ENCODE data around the gene AUNIP. TPM values are rescaled to one million over a fixed set of nuclear protein-coding genes. Genes with fewer than 3 reads are reported as not detected.

AUNIP gene
- total RNA-seq, 2 experiments from 2014 or later, result 7.8 to 10.1 TPM

GRCh38 chr1:25810341-25811299, 48.6 kb downstream of the AUNIP start:
- DNase-seq, result peak; percentile 85
- CTCF ChIA-PET, result interaction anchor here (0.8 to 3.6 kb wide), 12 partner anchors 10 to 364 kb away, joined by 3 to 19 read pairs (median 5); partner anchors contain the start of gene SELENON
- Mint-ChIP-seq H3K4me1 (ENCODE audit: low read depth) (peaks cover 2% of the 10 kb centered on the region), H3K27ac (no peak overlapping the region), H3K4me3 (no peak overlapping the region), H3K36me3 (peaks cover 9% of the 10 kb centered on the region), H3K9me3 (no peaks in the 10 kb centered on the region), H3K27me3 (no peaks in the 10 kb centered on the region)
- POLR2A ChIA-PET, result no interaction called here
- intact Hi-C loops (cut with micrococcal nuclease), result loop anchor here (5.0 kb wide), 1 partner anchor 308 kb away; no protein-coding TSS in a partner anchor

GRCh38 chr1:25809929-25810328, 49.3 kb downstream of the AUNIP start:
- intact Hi-C loops (cut with micrococcal nuclease), result loop anchor here (5.0 kb wide), 1 partner anchor 308 kb away; no protein-coding TSS in a partner anchor
- no peak overlapping the region for H3K4me3 Mint-ChIP-seq
- DNase-seq, result no peak
- H3K27ac Mint-ChIP-seq, result no peak overlapping the region
- no peaks in the 10 kb centered on the region for H3K9me3 Mint-ChIP-seq
- CTCF ChIA-PET, result interaction anchor here (0.7 to 3.6 kb wide), 11 partner anchors 9 to 305 kb away, joined by 3 to 19 read pairs (median 4); partner anchors contain the start of genes MTFR1L and SELENON
- peaks cover 9% of the 10 kb centered on the region for H3K36me3 Mint-ChIP-seq
- POLR2A ChIA-PET, result no interaction called here
- H3K27me3 Mint-ChIP-seq, result no peaks in the 10 kb centered on the region
- peaks cover 3% of the 10 kb centered on the region for H3K4me1 Mint-ChIP-seq (ENCODE audit: low read depth)

GRCh38 chr1:25809283-25809926, 49.9 kb downstream of the AUNIP start:
- H3K4me1 Mint-ChIP-seq (ENCODE audit: low read depth), result peaks cover 8% of the 10 kb centered on the region
- H3K27ac Mint-ChIP-seq, result no peak overlapping the region
- no peak for DNase-seq
- POLR2A ChIA-PET, result no interaction called here
- no peaks in the 10 kb centered on the region for H3K27me3 Mint-ChIP-seq
- CTCF ChIA-PET, result interaction anchor here (0.7 to 3.6 kb wide), 11 partner anchors 9 to 569 kb away, joined by 3 to 19 read pairs (median 6); partner anchors contain the start of genes MTFR1L and SELENON
- no peak overlapping the region for H3K4me3 Mint-ChIP-seq
- no peaks in the 10 kb centered on the region for H3K9me3 Mint-ChIP-seq
- intact Hi-C loops (cut with micrococcal nuclease), result no loop called here
- peaks cover 9% of the 10 kb centered on the region for H3K36me3 Mint-ChIP-seq

- H3K4me3 Mint-ChIP-seq, result no peak overlapping the region
- H3K9me3 Mint-ChIP-seq, result no peaks in the 10 kb centered on the region
- no peak overlapping the region for H3K27ac Mint-ChIP-seq
- H3K4me1 Mint-ChIP-seq (ENCODE audit: low read depth), result peaks cover 14% of the 10 kb centered on the region
- ChIA-PET POLR2A (interaction anchor here (1.4 kb wide), 1 partner anchor 12 kb away, joined by 5 read pairs; the partner anchor contains the start of gene MTFR1L), CTCF (interaction anchor here (0.7 to 3.6 kb wide), 10 partner anchors 8 to 568 kb away, joined by 3 to 19 read pairs (median 8); partner anchors contain the start of genes PAFAH2 and SELENON)
- intact Hi-C loops (cut with micrococcal nuclease), result no loop called here
- H3K36me3 Mint-ChIP-seq, result peaks cover 11% of the 10 kb centered on the region
- H3K27me3 Mint-ChIP-seq, result no peaks in the 10 kb centered on the region
- no peak for DNase-seq
Measured at GRCh38 chr1:25808481-25809244, 50.6 kb downstream of the AUNIP start.

GRCh38 chr1:25807480-25808390, 51.5 kb downstream of the AUNIP start:
- DNase-seq, result no peak
- POLR2A ChIA-PET, result interaction anchor here (1.4 kb wide), 1 partner anchor 13 kb away, joined by 5 read pairs; the partner anchor contains the start of gene MTFR1L

GRCh38 chr1:25806418-25806817, 52.8 kb downstream of the AUNIP start:
- Mint-ChIP-seq H3K27me3 (no peaks in the 10 kb centered on the region), H3K27ac (no peak overlapping the region), H3K36me3 (peaks cover 11% of the 10 kb centered on the region), H3K9me3 (no peaks in the 10 kb centered on the region), H3K4me3 (no peak overlapping the region), H3K4me1 (ENCODE audit: low read depth) (peaks cover 28% of the 10 kb centered on the region)
- POLR2A ChIA-PET, result no interaction called here
- DNase-seq, result no peak
- intact Hi-C loops (cut with micrococcal nuclease), result no loop called here
- CTCF ChIA-PET, result interaction anchor here (1.0 kb wide), 1 partner anchor 187 kb away, joined by 3 read pairs; no protein-coding TSS in a partner anchor

More at GRCh38 chr1:25807480-25808390, 51.5 kb downstream of the AUNIP start:
- H3K36me3 Mint-ChIP-seq, result peaks cover 11% of the 10 kb centered on the region
- intact Hi-C loops (cut with micrococcal nuclease), result no loop called here
- no peaks in the 10 kb centered on the region for H3K27me3 Mint-ChIP-seq
- H3K9me3 Mint-ChIP-seq, result no peaks in the 10 kb centered on the region
- H3K4me1 Mint-ChIP-seq (ENCODE audit: low read depth), result peaks cover 20% of the 10 kb centered on the region
- CTCF ChIA-PET, result interaction anchor here (0.8 to 3.2 kb wide), 5 partner anchors 115 to 199 kb away, joined by 3 to 19 read pairs (median 3); partner anchors contain the start of gene PAFAH2
- no peak overlapping the region for H3K27ac Mint-ChIP-seq
- no peak overlapping the region for H3K4me3 Mint-ChIP-seq

- intact Hi-C loops (cut with micrococcal nuclease), result no loop called here
- Mint-ChIP-seq H3K9me3 (no peaks in the 10 kb centered on the region), H3K27me3 (no peaks in the 10 kb centered on the region), H3K27ac (no peak overlapping the region), H3K4me3 (no peak overlapping the region), H3K36me3 (peaks cover 11% of the 10 kb centered on the region), H3K4me1 (ENCODE audit: low read depth) (peaks cover 33% of the 10 kb centered on the region)
- CTCF ChIA-PET, result no interaction called here
- POLR2A ChIA-PET, result no interaction called here
- DNase-seq, result no peak
Measured at GRCh38 chr1:25805863-25806225, 53.4 kb downstream of the AUNIP start.

- Mint-ChIP-seq H3K9me3 (no peaks in the 10 kb centered on the region), H3K27me3 (no peaks in the 10 kb centered on the region), H3K27ac (peak overlapping the region; percentile 55), H3K4me1 (ENCODE audit: low read depth) (peaks cover 37% of the 10 kb centered on the region), H3K4me3 (no peak overlapping the region), H3K36me3 (peaks cover 11% of the 10 kb centered on the region)
- POLR2A ChIA-PET, result no interaction called here
- CTCF ChIA-PET, result interaction anchor here (0.7 kb wide), 1 partner anchor 285 kb away, joined by 3 read pairs; no protein-coding TSS in a partner anchor
- no peak for DNase-seq
- intact Hi-C loops (cut with micrococcal nuclease), result no loop called here
Measured at GRCh38 chr1:25804964-25805862, 54.0 kb downstream of the AUNIP start.

GRCh38 chr1:25804244-25804963, 54.9 kb downstream of the AUNIP start:
- CTCF ChIA-PET, result interaction anchor here (0.7 kb wide), 1 partner anchor 284 kb away, joined by 3 read pairs; no protein-coding TSS in a partner anchor
- peak; percentile 84 for DNase-seq

More at GRCh38 chr1:25804244-25804963, 54.9 kb downstream of the AUNIP start:
- H3K36me3 Mint-ChIP-seq, result peaks cover 9% of the 10 kb centered on the region
- H3K27me3 Mint-ChIP-seq, result no peaks in the 10 kb centered on the region
- H3K9me3 Mint-ChIP-seq, result no peaks in the 10 kb centered on the region
- H3K27ac Mint-ChIP-seq, result peak overlapping the region; percentile 55
- intact Hi-C loops (cut with micrococcal nuclease), result no loop called here
- POLR2A ChIA-PET, result no interaction called here
- peaks cover 39% of the 10 kb centered on the region for H3K4me1 Mint-ChIP-seq (ENCODE audit: low read depth)
- H3K4me3 Mint-ChIP-seq, result no peak overlapping the region
